NCI-H187 (cell line): ENCODE results near the gene NLN.
"Not testable (repeated sequence)": the region's sequence is repeated elsewhere in the genome, so short reads cannot be mapped to it uniquely, and the experiment has no call there.

Source experiments
- DNase-seq, 2 experiments: peaks; one replicate each; lab custom pipeline; 2025; lab: John Stamatoyannopoulos, UW

Gene NLN

DNA sequence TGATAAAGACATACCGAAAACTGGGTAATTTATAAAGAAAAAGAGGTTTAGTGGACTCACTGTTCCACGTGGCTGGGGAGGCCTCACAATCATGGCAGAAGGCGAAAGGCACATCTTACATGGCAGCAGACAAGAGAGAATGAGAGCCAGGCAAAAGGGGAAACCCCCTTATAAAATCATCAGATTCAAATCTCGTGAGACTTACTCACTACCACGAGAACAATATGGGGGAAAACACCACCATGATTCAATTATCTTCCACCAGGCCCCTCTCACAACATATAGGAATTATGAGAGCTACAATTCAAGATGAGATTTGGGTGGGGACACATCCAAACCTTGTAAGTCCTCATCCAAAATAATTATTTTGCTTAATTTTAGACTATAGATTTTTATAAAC lies 149.8 kb downstream of the NLN start:
- not testable (repeated sequence) for DNase-seq

DNA sequence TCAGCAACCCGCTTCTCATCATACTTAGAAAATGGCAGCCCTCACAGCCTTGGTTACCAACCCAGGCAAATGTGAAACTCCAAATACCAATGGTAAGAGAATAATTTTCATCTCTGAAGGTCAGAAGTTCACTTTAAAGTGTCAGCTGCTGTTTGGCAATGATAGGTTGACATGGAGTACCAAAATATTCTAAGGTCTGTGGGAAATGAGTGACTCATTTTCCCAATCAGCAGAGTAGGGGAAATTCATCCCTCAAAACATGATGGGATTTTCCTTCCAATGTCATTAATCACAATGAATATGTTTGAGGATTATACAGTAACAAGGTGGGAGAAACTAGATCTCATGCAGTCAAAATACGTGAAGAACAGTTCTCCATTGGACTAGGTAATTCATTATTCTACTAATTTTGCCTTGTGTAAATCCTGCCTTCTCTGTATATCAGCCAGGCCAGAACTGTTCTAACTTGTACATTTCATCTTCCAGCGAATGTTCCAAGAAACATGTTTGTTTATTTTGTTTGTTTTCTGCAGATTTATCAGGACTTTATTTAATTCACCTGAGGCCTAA lies 151.3 kb downstream of the NLN start:
- DNase-seq = no peak

DNA sequence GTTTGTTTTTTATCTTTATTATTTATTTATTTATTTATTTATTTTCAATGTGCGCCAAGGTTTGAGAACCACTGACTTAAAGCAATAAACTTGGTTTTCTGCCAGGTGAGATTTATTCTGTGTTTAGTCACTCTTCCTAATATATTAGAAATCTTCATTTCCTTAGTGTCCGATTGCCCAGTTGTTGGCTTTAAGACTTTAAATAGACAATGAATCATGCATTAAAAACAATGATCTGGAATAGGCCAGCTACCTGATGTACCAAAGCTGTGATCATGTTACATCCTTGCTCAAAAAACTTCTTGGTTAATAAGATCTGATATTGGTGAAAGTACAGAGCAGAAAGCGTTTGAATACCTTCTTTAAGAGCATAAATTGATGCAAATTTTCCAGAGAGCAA lies 152.2 kb downstream of the NLN start:
- DNase-seq = no peak

DNA sequence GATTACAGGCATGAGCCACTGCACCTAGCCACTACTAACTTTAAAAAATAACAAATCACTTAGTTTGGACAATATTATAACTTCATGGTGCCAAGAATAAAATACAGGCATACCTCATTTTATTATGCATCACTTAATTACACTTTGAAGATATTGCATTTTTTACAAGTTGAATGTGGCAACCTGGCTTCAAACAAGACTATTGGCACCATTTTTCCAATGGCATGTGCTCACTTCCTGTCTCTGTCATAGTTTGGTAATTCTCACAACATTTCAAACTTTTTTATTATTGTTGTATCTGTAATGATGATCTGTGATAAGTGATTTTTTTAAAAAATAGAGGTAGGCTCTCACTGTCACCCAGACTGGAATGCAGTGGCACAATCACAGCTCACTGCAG lies 154.5 kb downstream of the NLN start:
- no peak for DNase-seq

DNA sequence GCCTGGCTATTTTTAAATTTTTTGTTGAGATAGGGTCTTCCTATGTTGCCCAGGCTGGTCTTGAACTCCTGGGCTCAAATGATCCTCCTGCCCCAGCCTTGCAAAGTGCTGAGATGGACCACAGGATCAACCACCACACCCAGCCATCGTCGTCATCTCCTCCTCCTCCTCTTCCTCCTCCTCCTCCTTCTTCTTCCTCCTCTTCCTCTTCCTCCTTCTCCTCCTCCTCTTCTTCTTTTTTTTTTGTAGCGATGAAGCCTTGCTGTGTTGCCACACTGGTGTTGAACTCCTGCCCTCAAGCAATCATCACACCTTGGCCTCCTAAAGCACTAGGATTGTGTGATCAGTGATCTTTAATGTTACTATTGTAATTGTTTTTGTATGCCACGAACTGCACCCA lies 155.0 kb downstream of the NLN start:
- DNase-seq = no peak
